Measurements from ENCODE around the gene MACO1. TPM values are rescaled to one million over a fixed set of nuclear protein-coding genes. Genes with fewer than 3 reads are reported as not detected.

The MACO1 gene
- polyA plus RNA-seq, 1 donor (not counting 4 experiments of a cell fraction or from before 2014, with no cell fraction given), result 8.1 TPM

GRCh38 chr1:25548601-25549000, 117.9 kb downstream of the MACO1 start:
- dilution Hi-C loops (cut with MboI; ENCODE audit: extremely low pct_ligation_motif_present, low sequenced_read_pairs), result no loop called here
- Histone ChIP-seq H3K9me1 (ENCODE audit: control insufficient read depth, extremely low read depth, insufficient read depth, low read length) (peaks cover 4% of the 10 kb centered on the region), H3K9ac (ENCODE audit: control insufficient read depth, extremely low read depth, insufficient read depth, low read length) (no peak overlapping the region), H3K4me2 (ENCODE audit: control insufficient read depth, extremely low read depth, insufficient read depth, low read depth, low read length) (no peak overlapping the region), H3K4me3 (ENCODE audit: control insufficient read depth in 2 of 3, extremely low read depth in 1 of 3, insufficient read depth in 2 of 3, low read depth in 1 of 3, low read length in 3 of 3) (no peak overlapping the region), H3K4me1 (ENCODE audit: control insufficient read depth, extremely low read depth, insufficient read depth, low read length) (peaks cover 32% of the 10 kb centered on the region), H3K27me3 (ENCODE audit: control insufficient read depth, extremely low read depth, insufficient read depth, low read length) (no peaks in the 10 kb centered on the region), H3K27ac (ENCODE audit: control insufficient read depth, insufficient read depth, low read length) (no peak overlapping the region), H2AFZ (ENCODE audit: control insufficient read depth, low read length) (no peak overlapping the region), H3K79me2 (ENCODE audit: control insufficient read depth, insufficient read depth, low read length) (peaks cover 28% of the 10 kb centered on the region), H3K9me3 (ENCODE audit: control insufficient read depth, low read depth, low read length) (no peaks in the 10 kb centered on the region), H4K20me1 (ENCODE audit: control insufficient read depth, extremely low read depth, insufficient read depth, low read length) (peaks cover 4% of the 10 kb centered on the region), H3K36me3 (ENCODE audit: control insufficient read depth in 2 of 2, extremely low read depth in 1 of 2, insufficient read depth in 2 of 2, low read length in 2 of 2) (peaks cover 0 to 2% of the 10 kb centered on the region in 2 experiments)
- DNase-seq (ENCODE audit: low read depth, low spot score) (no peak), FAIRE-seq (no peak)
- TF ChIP-seq EZH2 (IDR thresholded peaks at IDR 0.05; ENCODE audit: low read length) (no peak), CTCF (optimal IDR thresholded peaks at IDR 0.05 in 1 of 3, IDR thresholded peaks at IDR 0.05 in 1 of 3, conservative IDR thresholded peaks at IDR 0.05 in 1 of 3; ENCODE audit: extremely low read depth in 1 of 3, insufficient read depth in 2 of 3, low read length in 3 of 3) (no peak)

GRCh38 chr1:25549273-25550154, 118.8 kb downstream of the MACO1 start:
- Histone ChIP-seq H4K20me1 (ENCODE audit: control insufficient read depth, extremely low read depth, insufficient read depth, low read length) (peaks cover 4% of the 10 kb centered on the region), H2AFZ (ENCODE audit: control insufficient read depth, low read length) (no peak overlapping the region), H3K9me3 (ENCODE audit: control insufficient read depth, low read depth, low read length) (no peaks in the 10 kb centered on the region), H3K4me3 (ENCODE audit: control insufficient read depth in 2 of 3, extremely low read depth in 1 of 3, insufficient read depth in 2 of 3, low read depth in 1 of 3, low read length in 3 of 3) (no peak overlapping the region), H3K4me2 (ENCODE audit: control insufficient read depth, extremely low read depth, insufficient read depth, low read depth, low read length) (peak overlapping the region; percentile 50), H3K9me1 (ENCODE audit: control insufficient read depth, extremely low read depth, insufficient read depth, low read length) (peaks cover 4% of the 10 kb centered on the region), H3K36me3 (ENCODE audit: control insufficient read depth in 2 of 2, extremely low read depth in 1 of 2, insufficient read depth in 2 of 2, low read length in 2 of 2) (peaks cover 0 to 2% of the 10 kb centered on the region in 2 experiments), H3K4me1 (ENCODE audit: control insufficient read depth, extremely low read depth, insufficient read depth, low read length) (peaks cover 29% of the 10 kb centered on the region), H3K27ac (ENCODE audit: control insufficient read depth, insufficient read depth, low read length) (peak overlapping the region; percentile 60), H3K9ac (ENCODE audit: control insufficient read depth, extremely low read depth, insufficient read depth, low read length) (peak overlapping the region; percentile 24), H3K79me2 (ENCODE audit: control insufficient read depth, insufficient read depth, low read length) (peaks cover 25% of the 10 kb centered on the region), H3K27me3 (ENCODE audit: control insufficient read depth, extremely low read depth, insufficient read depth, low read length) (no peaks in the 10 kb centered on the region)
- DNase-seq (ENCODE audit: low read depth, low spot score) (peak; percentile 85), FAIRE-seq (peak; percentile 41)
- TF ChIP-seq EZH2 (IDR thresholded peaks at IDR 0.05; ENCODE audit: low read length) (no peak), CTCF (optimal IDR thresholded peaks at IDR 0.05 in 1 of 3, IDR thresholded peaks at IDR 0.05 in 1 of 3, conservative IDR thresholded peaks at IDR 0.05 in 1 of 3; ENCODE audit: extremely low read depth in 1 of 3, insufficient read depth in 2 of 3, low read length in 3 of 3) (no peak)
- dilution Hi-C loops (cut with MboI; ENCODE audit: extremely low pct_ligation_motif_present, low sequenced_read_pairs), result no loop called here

Other genes with a start within 250 kb of the MACO1 start
- gene SYF2, start 198.4 kb upstream of the MACO1 start, polyA plus RNA-seq, result 19.3 to 31.8 TPM (median 20.6 TPM) in 3 replicates
- gene RSRP1, start 183.4 kb upstream of the MACO1 start, polyA plus RNA-seq, result 23.4 to 71.2 TPM (median 47.6 TPM) in 3 replicates
- not detected in 3 replicates for gene RHD, start 158.4 kb upstream of the MACO1 start, polyA plus RNA-seq
- gene TMEM50A, start 92.6 kb upstream of the MACO1 start, polyA plus RNA-seq, result 113 to 166 TPM (median 114 TPM) in 3 replicates
- 0.08 to 0.20 TPM (median 0.09 TPM) in 3 replicates for gene RHCE, start 10.1 kb upstream of the MACO1 start, polyA plus RNA-seq
- gene LDLRAP1, start 112.7 kb downstream of the MACO1 start, polyA plus RNA-seq, result 19.0 to 25.8 TPM (median 22.3 TPM) in 3 replicates
- 0.07 to 0.27 TPM in 2 of 3 replicates, not detected in the other for gene MAN1C1, start 185.9 kb downstream of the MACO1 start, polyA plus RNA-seq